CD14-positive monocyte (primary cell): Measurements from ENCODE around the gene ISCU. TPM values are rescaled to one million over a fixed set of nuclear protein-coding genes. Genes with fewer than 3 reads are reported as not detected.

Source experiments
- DNase-seq, 3 donors: peaks; one replicate each; pipeline ENCODE4 v3.0.0-alpha.2; 2011 to 2022
- H2AFZ ChIP-seq: 2 replicates; pipeline ENCODE4 v1.6.0; 2012; ENCODE audit warnings: mild to moderate bottlenecking, low read depth, low read length, inconsistent platforms; ENCODE audit not compliant: insufficient read depth, poor library complexity, severe bottlenecking
- H3K27ac ChIP-seq, 2 donors: 1 replicate in 1 of 2; 2 replicates in 1 of 2; pipeline ENCODE4 v1.5.1; 2012 to 2013; ENCODE audit warnings: low read length in 2 of 2, control low read depth in 1 of 2, inconsistent platforms in 1 of 2, low read depth in 1 of 2, mild to moderate bottlenecking in 1 of 2
- H3K27me3 ChIP-seq, 2 donors: one replicate each; pipeline versions ENCODE4 v1.6.0 to v1.6.1; 2011 to 2013; ENCODE audit warnings: low read length in 2 of 2; ENCODE audit not compliant: control insufficient read depth in 2 of 2, insufficient read depth in 2 of 2
- H3K36me3 ChIP-seq, 2 donors: replicated peaks in 1 of 2; 1 replicate in 1 of 2; 2 replicates in 1 of 2; pipeline versions ENCODE4 v1.5.1 to v1.6.1; 2012 to 2013; ENCODE audit warnings: low read length in 2 of 2, control low read depth in 1 of 2, inconsistent platforms in 1 of 2, mild to moderate bottlenecking in 1 of 2; ENCODE audit not compliant: insufficient read depth in 2 of 2, control insufficient read depth in 1 of 2
- H3K4me1 ChIP-seq, 2 donors: 1 replicate in 1 of 2; 2 replicates in 1 of 2; pipeline versions ENCODE4 v1.5.1 to v1.6.1; 2012 to 2013; ENCODE audit warnings: low read length in 2 of 2, control low read depth in 1 of 2, inconsistent platforms in 1 of 2, mild to moderate bottlenecking in 1 of 2, moderate library complexity in 1 of 2; ENCODE audit not compliant: insufficient read depth in 2 of 2, control insufficient read depth in 1 of 2
- H3K4me2 ChIP-seq: replicated peaks from 2 replicates; pipeline ENCODE3; 2012; ENCODE audit warnings: low read length, moderate library complexity, mild to moderate bottlenecking; ENCODE audit not compliant: poor library complexity, severe bottlenecking; ENCODE audit errors: extremely low read depth
- H3K4me3 ChIP-seq, 3 experiments: fragments of 200-600 bp in 1 of 3; sonication (generic) in 1 of 3; replicated peaks in 1 of 3; 1 replicate in 2 of 3; 2 replicates in 1 of 3; pipeline ENCODE4 v1.5.1; 2011 to 2013; ENCODE audit warnings: low read length in 3 of 3, mild to moderate bottlenecking in 3 of 3, control low read depth in 2 of 3, low read depth in 2 of 3, inconsistent platforms in 1 of 3, moderate library complexity in 1 of 3
- H3K79me2 ChIP-seq: 2 replicates; pipeline ENCODE4 v1.6.0; 2012; ENCODE audit warnings: mild to moderate bottlenecking, control low read depth, inconsistent platforms, low read length, moderate library complexity; ENCODE audit not compliant: insufficient read depth
- H3K9ac ChIP-seq: 2 replicates; pipeline ENCODE4 v1.6.0; 2017; ENCODE audit warnings: low read length, mild to moderate bottlenecking; ENCODE audit not compliant: insufficient read depth, poor library complexity, severe bottlenecking
- H3K9me3 ChIP-seq, 2 donors: replicated peaks in 1 of 2; 1 replicate in 1 of 2; 2 replicates in 1 of 2; pipeline versions ENCODE4 v1.5.1 to v1.6.1; 2012 to 2013; ENCODE audit warnings: low read length in 2 of 2, control low read depth in 1 of 2; ENCODE audit not compliant: control insufficient read depth in 1 of 2, insufficient read depth in 1 of 2
- H4K20me1 ChIP-seq: 2 replicates; pipeline ENCODE4 v1.6.0; 2012; ENCODE audit warnings: mild to moderate bottlenecking, low read length, control low read depth, moderate library complexity; ENCODE audit not compliant: insufficient read depth
- H3K27ac Mint-ChIP-seq, 7 donors: one replicate each; pipeline ENCODE4 v1.8.0; 2020; ENCODE audit warnings: mild to moderate bottlenecking in 7 of 7, mixed read lengths in 7 of 7, moderate library complexity in 6 of 7, inconsistent platforms in 2 of 7
- H3K27me3 Mint-ChIP-seq, 3 donors: one replicate each; pipeline ENCODE4 v1.8.0; 2021 to 2022; ENCODE audit warnings: low read depth in 3 of 3, mild to moderate bottlenecking in 3 of 3, mixed read lengths in 3 of 3, moderate library complexity in 3 of 3, inconsistent platforms in 1 of 3
- H3K36me3 Mint-ChIP-seq, 2 donors: one replicate each; pipeline ENCODE4 v1.8.0; 2020; ENCODE audit warnings: mixed read lengths in 2 of 2, inconsistent platforms in 1 of 2, mild to moderate bottlenecking in 1 of 2
- H3K4me1 Mint-ChIP-seq: one replicate; pipeline ENCODE4 v1.8.0; 2020; ENCODE audit warnings: mild to moderate bottlenecking, mixed read lengths
- H3K4me3 Mint-ChIP-seq, 2 donors: one replicate each; pipeline ENCODE4 v1.8.0; 2020; ENCODE audit warnings: mild to moderate bottlenecking in 2 of 2, mixed read lengths in 2 of 2, moderate library complexity in 1 of 2
- H3K9me3 Mint-ChIP-seq, 7 donors: one replicate each; pipeline ENCODE4 v1.8.0; 2020 to 2022; ENCODE audit warnings: mixed read lengths in 7 of 7, mild to moderate bottlenecking in 6 of 7, moderate library complexity in 6 of 7, inconsistent platforms in 2 of 7
- CTCF ChIP-seq: fragments of 200-600 bp; IDR thresholded peaks from one replicate; pipeline ENCODE4 v1.8.0; 2022; ENCODE audit warnings: antibody characterized with exemption, mild to moderate bottlenecking
- WGBS: methylation state at CpG from one replicate; pipeline ENCODE4 v1.1.5; 2013; ENCODE audit warnings: missing lambda C conversion rate; ENCODE audit not compliant: insufficient coverage; 5-methylcytosine and 5-hydroxymethylcytosine counted together
- intact Hi-C, 2 donors: fragments of 100-400 bp; cut with micrococcal nuclease; formaldehyde crosslinking; loops; one replicate each; pipeline versions ENCODE4 v1.15.0 to v1.15.1; 2023
- polyA plus RNA-seq, 3 donors: library from polyadenylated mRNA; depleted of rRNA in 1 of 3; unstranded in 2 of 3; stranded (reverse) in 1 of 3; fragments of 300-500 nt in 2 of 3; fragments of >200 nt in 1 of 3; fragmentation: Illumina TruSeq in 2 of 3; gene quantifications; 1 replicate in 2 of 3; 2 replicates in 1 of 3; pipeline ENCODE4 v1.2.3, GENCODE V29; 2012 to 2021

Gene ISCU
- polyA plus RNA-seq, 3 donors: 90.9 to 114 (median 111) TPM

DNA sequence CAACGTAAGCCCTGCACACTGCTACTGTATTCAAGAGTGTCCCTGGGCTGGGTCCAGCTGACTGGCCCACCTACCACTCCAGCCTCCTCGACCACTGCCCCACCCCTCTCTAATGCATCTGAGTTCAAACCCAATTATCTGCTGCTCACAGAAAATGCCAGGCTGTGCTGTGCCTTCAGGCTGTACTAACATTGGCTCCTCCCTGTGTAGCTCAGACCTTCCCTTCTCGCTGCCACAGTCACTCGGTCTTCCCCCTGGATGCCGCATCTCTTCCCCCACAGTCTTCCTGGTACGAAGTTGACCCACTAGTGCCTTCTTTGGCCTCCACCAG lies 35.3 kb upstream of the ISCU start:
- intact Hi-C loops: no loop called here
- no peaks in the 10 kb centered on the region for H3K27me3 ChIP-seq
- no peak overlapping the region for H3K27ac ChIP-seq
- TF ChIP-seq CTCF: no peak
- 96% methylated on average over 6 of the region's 6 CpGs for WGBS
- peaks cover 22% of the 10 kb centered on the region for H4K20me1 ChIP-seq
- no peak overlapping the region for H3K9ac ChIP-seq
- Mint-ChIP-seq H3K27ac (peak overlapping the region in 3 of 7 donors; percentile 0 to 57 (median 56)), H3K27me3 (no peaks in the 10 kb centered on the region), H3K36me3 (peaks cover 93 to 99% of the 10 kb centered on the region in 2 donors), H3K9me3 (no peaks in the 10 kb centered on the region), H3K4me3 (no peak overlapping the region), H3K4me1 (no peaks in the 10 kb centered on the region)
- no peaks in the 10 kb centered on the region for H3K4me1 ChIP-seq
- no peak overlapping the region for H3K4me3 ChIP-seq
- no peak for DNase-seq
- H3K4me2 ChIP-seq: no peak overlapping the region
- H3K36me3 ChIP-seq: peaks cover 94 to 100% of the 10 kb centered on the region in 2 donors
- H2AFZ ChIP-seq: no peak overlapping the region
- H3K9me3 ChIP-seq: no peaks in the 10 kb centered on the region
- no peaks in the 10 kb centered on the region for H3K79me2 ChIP-seq

DNA sequence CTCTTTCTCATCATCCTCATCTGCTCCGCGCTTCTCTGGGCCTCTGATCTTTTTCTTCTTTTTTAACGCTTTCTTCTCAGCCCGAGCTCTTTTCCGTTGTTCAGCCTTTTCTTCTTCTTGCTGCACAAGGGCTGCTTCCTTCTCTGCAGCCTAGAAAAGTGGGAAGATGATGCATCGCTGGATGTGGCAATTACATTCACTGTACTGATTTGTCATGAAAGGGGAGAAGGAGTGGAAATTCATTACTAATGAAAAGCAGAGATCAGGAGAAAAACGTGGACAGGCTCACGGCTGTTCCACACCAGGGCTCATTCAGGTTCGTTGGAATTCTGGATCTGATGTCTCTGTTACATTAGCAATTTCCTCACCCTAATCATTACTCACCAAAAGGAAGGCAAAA lies 32.2 kb upstream of the ISCU start:
- H3K4me2 ChIP-seq: no peak overlapping the region
- H3K9ac ChIP-seq: no peak overlapping the region
- WGBS: 98% methylated on average over 5 of the region's 9 CpGs
- H3K27me3 Mint-ChIP-seq: no peaks in the 10 kb centered on the region
- peak overlapping the region in 1 of 7 donors; percentile 57 for H3K27ac Mint-ChIP-seq
- H3K36me3 ChIP-seq: peaks cover 89 to 100% of the 10 kb centered on the region in 2 donors
- no peaks in the 10 kb centered on the region for H3K9me3 Mint-ChIP-seq
- intact Hi-C loops: no loop called here
- TF ChIP-seq CTCF: no peak
- H3K4me3 Mint-ChIP-seq: no peak overlapping the region
- H3K27me3 ChIP-seq: no peaks in the 10 kb centered on the region
- H3K4me1 ChIP-seq: no peaks in the 10 kb centered on the region
- H3K4me1 Mint-ChIP-seq: no peaks in the 10 kb centered on the region
- no peak overlapping the region for H3K4me3 ChIP-seq
- H3K36me3 Mint-ChIP-seq: peaks cover 82 to 97% of the 10 kb centered on the region in 2 donors
- no peaks in the 10 kb centered on the region for H3K79me2 ChIP-seq
- no peak overlapping the region for H2AFZ ChIP-seq
- no peak for DNase-seq
- no peak overlapping the region for H3K27ac ChIP-seq
- H4K20me1 ChIP-seq: peaks cover 4% of the 10 kb centered on the region
- H3K9me3 ChIP-seq: no peaks in the 10 kb centered on the region
